Ishikawa (cell line): ENCODE data around the gene TST.

Source experiments
- CEBPB ChIP-seq: IDR thresholded peaks from 2 replicates; pipeline ENCODE4 v1.6.1; 2012
- CREB1 ChIP-seq: IDR thresholded peaks from 2 replicates; pipeline ENCODE4 v1.6.1; 2012; ENCODE audit warnings: low read depth
- EGR1 ChIP-seq: IDR thresholded peaks from 2 replicates; pipeline ENCODE4 v1.6.1; 2012
- EP300 ChIP-seq: IDR thresholded peaks from 2 replicates; pipeline ENCODE4 v1.6.1; 2012; ENCODE audit warnings: borderline replicate concordance
- FOXM1 ChIP-seq: IDR thresholded peaks from 2 replicates; pipeline ENCODE4 v1.6.1; 2012; ENCODE audit warnings: low read depth, borderline replicate concordance
- NFIC ChIP-seq: IDR thresholded peaks from 2 replicates; pipeline ENCODE4 v1.6.1; 2012
- RAD21 ChIP-seq: IDR thresholded peaks from 2 replicates; pipeline ENCODE4 v1.6.1; 2012; ENCODE audit warnings: low read depth
- TAF1 ChIP-seq: IDR thresholded peaks from 2 replicates; pipeline ENCODE4 v1.6.1; 2012; ENCODE audit warnings: low read depth, mild to moderate bottlenecking
- TCF12 ChIP-seq: IDR thresholded peaks from 2 replicates; pipeline ENCODE4 v1.6.1; 2012; ENCODE audit warnings: low read depth
- TEAD4 ChIP-seq: IDR thresholded peaks from 2 replicates; pipeline ENCODE4 v1.6.1; 2012
- YY1 ChIP-seq: IDR thresholded peaks from 2 replicates; pipeline ENCODE4 v1.6.1; 2012; ENCODE audit warnings: low read depth
- ZBTB7A ChIP-seq: IDR thresholded peaks from 2 replicates; pipeline ENCODE4 v1.6.1; 2012; ENCODE audit warnings: low read depth
- TF ChIP-seq, protein P1 (sequence below): IDR thresholded peaks from 2 replicates; pipeline ENCODE4 v1.6.1; 2012
- TF ChIP-seq, protein P2 (sequence below): IDR thresholded peaks from 2 replicates; pipeline ENCODE4 v1.6.1; 2012
- TF ChIP-seq, protein P3 (sequence below): IDR thresholded peaks from 2 replicates; pipeline ENCODE4 v1.6.1; 2012; ENCODE audit warnings: low read depth, mild to moderate bottlenecking

The TST gene

DNA sequence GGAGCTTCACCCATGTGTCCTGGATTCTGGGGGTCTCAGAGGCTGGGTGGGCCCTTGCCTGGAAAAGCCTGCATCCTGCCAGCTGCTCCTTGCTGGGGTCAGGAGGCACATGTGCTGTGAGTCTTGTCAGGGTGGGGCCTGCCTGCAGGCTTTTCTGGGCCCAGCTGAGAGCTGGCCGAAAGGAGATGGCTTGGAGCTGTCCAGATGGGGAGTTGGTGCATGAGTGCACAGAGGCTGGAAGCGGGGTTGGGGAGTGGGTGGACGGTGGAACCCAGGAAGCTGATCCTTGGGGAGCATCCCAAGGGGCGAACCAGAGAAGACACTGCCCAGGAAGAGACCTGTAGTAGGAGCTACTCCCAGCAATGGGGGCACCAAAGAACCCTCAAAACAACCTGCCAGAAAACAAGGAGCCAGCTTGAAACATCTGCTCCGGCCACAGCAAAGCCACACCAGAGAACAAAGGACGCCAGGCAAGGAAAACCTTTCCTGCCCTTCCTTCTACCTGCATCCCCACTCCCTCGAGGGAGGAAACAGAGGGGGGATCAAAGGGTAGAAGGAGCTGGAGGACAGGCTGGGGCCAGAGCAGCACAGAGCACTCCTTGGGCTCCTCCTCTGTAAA, 24.1 kb upstream of the TST start:
- TF ChIP-seq TCF12 (no peak), EP300 (no peak), TAF1 (no peak)

DNA sequence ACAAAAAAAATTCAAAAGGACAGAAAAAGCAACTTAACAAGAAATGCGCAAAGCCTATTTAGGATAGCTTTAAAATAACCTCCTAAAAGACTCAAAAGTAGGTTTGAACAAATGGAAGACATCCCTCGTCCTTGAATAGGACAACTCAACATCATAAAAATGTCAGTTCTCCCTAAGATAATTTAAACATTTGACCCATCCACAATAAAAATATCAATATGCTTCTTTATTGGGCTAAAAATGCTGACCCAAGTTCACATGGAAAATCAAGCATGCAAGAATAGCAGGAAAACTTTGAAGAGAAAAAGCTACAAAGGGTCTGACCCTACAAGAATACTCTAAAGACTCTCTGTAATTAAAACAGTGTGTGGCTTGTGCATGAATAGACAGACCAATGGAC, 20.2 kb upstream of the TST start:
- TF ChIP-seq CREB1 (no peak), EP300 (no peak), ZBTB7A (no peak), TEAD4 (no peak), CEBPB (no peak)
- TF ChIP-seq, protein P1, sequence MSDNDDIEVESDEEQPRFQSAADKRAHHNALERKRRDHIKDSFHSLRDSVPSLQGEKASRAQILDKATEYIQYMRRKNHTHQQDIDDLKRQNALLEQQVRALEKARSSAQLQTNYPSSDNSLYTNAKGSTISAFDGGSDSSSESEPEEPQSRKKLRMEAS, result no peak
- TF ChIP-seq, protein P2, sequence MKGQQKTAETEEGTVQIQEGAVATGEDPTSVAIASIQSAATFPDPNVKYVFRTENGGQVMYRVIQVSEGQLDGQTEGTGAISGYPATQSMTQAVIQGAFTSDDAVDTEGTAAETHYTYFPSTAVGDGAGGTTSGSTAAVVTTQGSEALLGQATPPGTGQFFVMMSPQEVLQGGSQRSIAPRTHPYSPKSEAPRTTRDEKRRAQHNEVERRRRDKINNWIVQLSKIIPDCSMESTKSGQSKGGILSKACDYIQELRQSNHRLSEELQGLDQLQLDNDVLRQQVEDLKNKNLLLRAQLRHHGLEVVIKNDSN, result no peak

DNA sequence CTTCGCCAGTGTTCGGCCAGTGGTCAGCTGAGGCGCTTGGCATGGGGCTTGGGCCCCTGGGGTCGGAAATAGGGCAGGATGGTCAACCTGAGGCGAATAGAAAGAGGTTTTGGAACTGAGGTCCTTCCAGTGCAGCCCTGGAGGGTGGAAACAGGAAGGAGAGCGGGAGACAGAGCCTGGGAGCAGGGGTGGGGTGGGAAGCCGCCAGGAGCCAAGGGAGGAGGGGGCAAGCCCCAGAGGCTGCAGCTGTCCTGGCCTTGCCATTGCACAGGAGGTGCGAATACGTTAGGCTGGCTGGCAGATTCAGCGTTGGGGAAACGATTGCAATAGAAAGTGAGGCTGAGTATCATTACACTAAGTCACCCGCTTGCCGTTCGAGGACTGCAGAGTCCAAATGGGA, 18.4 kb upstream of the TST start:
- TF ChIP-seq RAD21, result no peak

DNA sequence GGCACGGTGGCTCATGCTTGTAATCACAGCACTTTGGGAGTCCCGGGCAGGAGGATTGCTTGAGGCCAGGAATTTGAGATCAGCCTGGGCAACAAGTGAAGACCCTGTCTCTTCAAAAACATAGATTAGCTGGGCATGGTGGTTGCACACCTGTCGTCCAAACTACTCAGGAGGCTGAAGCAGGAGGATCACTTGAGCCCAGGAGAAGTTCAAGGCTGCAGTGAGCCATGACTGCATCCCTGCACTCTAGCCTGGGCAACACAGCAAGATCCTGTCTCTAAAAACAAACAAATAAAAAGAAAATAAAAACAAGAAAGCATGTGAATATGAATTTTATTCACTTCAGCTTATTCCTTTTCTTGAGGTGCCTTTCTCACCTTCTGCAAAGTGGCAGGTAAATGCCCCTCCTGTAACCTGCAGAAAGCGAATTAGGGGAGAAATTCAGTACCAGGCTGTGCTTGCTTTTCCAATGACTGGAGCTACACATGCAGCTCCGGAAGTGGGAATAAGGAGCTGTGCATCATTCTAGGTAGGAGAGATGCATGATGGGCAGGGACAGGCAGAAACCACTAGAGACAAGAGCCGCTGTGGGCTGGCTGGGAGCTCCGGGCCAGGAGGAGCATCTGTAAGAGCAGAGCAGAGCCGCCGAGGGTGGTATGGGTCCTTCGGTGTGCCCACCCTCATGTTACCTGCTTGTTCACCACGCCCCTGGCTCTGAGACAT, 17.6 kb upstream of the TST start:
- no peak for TF ChIP-seq CREB1
- TF ChIP-seq CEBPB, result no peak
- TF ChIP-seq YY1, result no peak
- TF ChIP-seq, protein P1, result no peak
- no peak for TF ChIP-seq ZBTB7A
- no peak for TF ChIP-seq RAD21
- no peak for TF ChIP-seq TAF1
- TF ChIP-seq EGR1, result no peak
- TF ChIP-seq TCF12, result no peak
- TF ChIP-seq, protein P2, result no peak
- no peak for TF ChIP-seq FOXM1
- TF ChIP-seq, protein P3, sequence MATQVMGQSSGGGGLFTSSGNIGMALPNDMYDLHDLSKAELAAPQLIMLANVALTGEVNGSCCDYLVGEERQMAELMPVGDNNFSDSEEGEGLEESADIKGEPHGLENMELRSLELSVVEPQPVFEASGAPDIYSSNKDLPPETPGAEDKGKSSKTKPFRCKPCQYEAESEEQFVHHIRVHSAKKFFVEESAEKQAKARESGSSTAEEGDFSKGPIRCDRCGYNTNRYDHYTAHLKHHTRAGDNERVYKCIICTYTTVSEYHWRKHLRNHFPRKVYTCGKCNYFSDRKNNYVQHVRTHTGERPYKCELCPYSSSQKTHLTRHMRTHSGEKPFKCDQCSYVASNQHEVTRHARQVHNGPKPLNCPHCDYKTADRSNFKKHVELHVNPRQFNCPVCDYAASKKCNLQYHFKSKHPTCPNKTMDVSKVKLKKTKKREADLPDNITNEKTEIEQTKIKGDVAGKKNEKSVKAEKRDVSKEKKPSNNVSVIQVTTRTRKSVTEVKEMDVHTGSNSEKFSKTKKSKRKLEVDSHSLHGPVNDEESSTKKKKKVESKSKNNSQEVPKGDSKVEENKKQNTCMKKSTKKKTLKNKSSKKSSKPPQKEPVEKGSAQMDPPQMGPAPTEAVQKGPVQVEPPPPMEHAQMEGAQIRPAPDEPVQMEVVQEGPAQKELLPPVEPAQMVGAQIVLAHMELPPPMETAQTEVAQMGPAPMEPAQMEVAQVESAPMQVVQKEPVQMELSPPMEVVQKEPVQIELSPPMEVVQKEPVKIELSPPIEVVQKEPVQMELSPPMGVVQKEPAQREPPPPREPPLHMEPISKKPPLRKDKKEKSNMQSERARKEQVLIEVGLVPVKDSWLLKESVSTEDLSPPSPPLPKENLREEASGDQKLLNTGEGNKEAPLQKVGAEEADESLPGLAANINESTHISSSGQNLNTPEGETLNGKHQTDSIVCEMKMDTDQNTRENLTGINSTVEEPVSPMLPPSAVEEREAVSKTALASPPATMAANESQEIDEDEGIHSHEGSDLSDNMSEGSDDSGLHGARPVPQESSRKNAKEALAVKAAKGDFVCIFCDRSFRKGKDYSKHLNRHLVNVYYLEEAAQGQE, result no peak
- no peak for TF ChIP-seq EP300
- no peak for TF ChIP-seq NFIC
- no peak for TF ChIP-seq TEAD4

DNA sequence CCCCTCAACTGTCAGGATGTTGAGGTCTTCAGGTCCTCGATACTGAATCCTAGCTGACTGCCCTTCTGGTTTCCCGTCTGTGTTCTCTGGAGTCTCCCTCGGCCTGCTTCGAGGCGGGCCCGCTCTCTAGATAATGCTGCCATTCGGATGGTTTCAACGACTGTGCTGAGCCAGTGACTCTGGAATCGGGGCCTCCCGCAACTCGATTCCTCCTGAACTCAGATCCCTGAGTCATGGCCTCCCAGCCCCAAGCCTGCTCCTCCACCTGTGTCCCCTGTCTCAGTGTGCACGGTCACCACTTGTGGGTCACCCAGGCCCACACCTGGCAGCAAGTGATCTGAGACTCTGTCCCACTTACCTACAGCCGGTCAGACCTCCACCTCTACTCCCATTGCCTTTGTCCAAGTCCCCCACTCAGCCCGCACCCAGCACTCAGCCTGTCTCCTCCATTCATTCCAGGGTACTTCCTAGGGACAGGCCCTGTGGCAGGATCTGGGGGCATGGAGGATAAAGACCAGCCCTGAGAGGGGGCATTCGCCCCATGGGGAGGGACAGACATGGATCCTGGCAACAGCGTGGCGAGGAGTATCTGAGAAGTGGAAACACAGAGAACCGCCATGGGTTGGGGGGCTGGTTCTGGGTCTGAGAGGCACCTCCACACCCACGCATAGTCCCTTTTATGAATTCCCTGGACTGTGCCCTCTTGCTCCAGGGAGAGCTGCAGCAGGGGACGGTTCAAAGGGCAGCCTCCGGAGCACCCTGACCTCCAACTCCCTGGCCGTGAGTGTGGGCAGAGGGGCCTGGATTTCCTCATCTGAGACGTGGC, 14.6 kb upstream of the TST start:
- TF ChIP-seq CREB1, result no peak

DNA sequence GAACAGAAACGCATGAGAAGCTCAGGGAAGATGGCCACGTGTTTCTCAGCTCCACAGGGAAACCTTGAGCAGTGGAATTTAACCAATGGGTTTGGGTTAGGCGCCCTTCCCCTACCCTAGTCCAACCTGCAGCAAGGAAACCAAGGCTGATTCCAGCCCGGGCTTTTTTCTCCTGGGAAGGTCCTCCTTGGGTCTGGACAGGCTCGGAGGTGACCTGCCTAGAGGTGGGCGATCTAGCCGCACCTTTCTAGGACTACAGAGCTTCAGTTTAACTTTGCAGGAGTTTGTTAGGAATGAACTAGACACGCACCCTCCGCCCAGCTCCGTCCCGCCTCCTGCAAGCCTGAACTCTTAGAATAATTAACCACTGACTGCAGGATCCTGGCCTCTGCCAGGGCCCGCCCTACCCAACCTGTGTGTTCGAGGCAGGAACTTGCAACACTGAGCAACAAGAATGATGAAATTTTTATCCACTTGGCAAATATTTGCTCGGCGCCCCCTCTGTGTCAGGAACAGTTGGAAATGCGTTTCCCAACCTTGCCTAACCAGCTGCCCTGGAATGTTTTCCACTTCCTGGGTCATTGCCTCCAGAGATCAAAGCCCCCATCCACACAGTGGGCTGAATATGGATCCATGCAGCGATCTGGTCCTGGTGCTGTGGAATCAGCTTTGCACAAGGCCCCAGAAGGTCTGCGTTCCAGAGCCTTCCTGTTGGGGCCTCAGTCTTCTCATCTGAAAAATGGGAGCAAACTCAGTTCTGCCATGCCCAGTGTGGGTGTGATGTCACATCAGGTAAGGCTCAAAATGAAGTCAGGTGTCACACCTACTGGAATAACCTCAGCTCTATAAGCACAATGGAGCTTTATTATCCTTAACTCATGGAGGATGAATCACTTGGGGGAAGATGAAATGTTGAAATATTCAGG, 13.6 kb upstream of the TST start:
- TF ChIP-seq YY1 (no peak), TCF12 (no peak), NFIC (no peak), CEBPB (peak; percentile 73)
- TF ChIP-seq, protein P2, result 0 out of 2 replicates have a peak, but pooled peaks have one; percentile 34
- TF ChIP-seq, protein P1, result peak; percentile 43; the same call in 1 of the 2 replicates

DNA sequence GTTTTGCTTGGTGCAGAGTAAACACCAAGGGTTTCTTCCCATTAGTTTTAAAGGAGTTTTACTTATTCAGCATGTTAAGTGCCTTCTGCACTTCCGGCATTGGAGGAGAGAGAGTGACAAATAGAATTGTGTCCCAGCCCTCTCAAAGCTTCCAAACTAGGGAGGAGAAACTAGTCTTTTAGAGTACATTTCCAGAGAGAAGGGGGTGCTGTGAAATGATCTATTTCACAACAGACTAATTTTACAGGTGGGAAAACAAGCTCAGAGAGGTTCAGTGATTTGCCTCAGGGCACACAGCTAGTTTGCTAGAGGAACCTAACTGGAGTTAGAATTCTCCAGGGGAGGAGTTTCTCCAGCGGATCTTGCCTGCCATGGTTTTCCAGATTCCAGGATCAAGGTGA, 12.9 kb upstream of the TST start:
- no peak for TF ChIP-seq TEAD4
- TF ChIP-seq, protein P3, result no peak
- TF ChIP-seq, protein P2, result no peak
- no peak for TF ChIP-seq EP300
- no peak for TF ChIP-seq CREB1
- TF ChIP-seq TAF1, result no peak
- no peak for TF ChIP-seq FOXM1
- TF ChIP-seq, protein P1, result no peak
